Measurements from ENCODE around the gene RBMS3. TPM values are rescaled to one million over a fixed set of nuclear protein-coding genes. Genes with fewer than 3 reads are reported as not detected.

The RBMS3 gene
- total RNA-seq, 4 donors from 2014 or later = 7.3 to 21.8 (median 12.8) TPM

- 84 to 92% methylated on average over 6 of the region's 6 CpGs for WGBS, 2 donors
- TF ChIP-seq CTCF (IDR thresholded peaks at IDR 0.05) = no peak
- no peak for TF ChIP-seq POLR2A (IDR thresholded peaks at IDR 0.05)
- intact Hi-C loops (cut with DNase I; ENCODE audit: low total_unique reads) = no loop called here
- H3K4me3 ChIP-seq (ENCODE audit: low read depth, poor library complexity, severe bottlenecking) = no peak overlapping the region
- no peak for DNase-seq (ENCODE audit: low spot score in 2 of 2)
Measured at GRCh38 chr3:29420106-29420505, 139.2 kb downstream of the RBMS3 start.

- no peak for TF ChIP-seq POLR2A (IDR thresholded peaks at IDR 0.05)
- TF ChIP-seq CTCF (IDR thresholded peaks at IDR 0.05) = no peak
- 69 to 83% methylated on average over 2 of the region's 2 CpGs for WGBS, 2 donors
- intact Hi-C loops (cut with DNase I; ENCODE audit: low total_unique reads) = no loop called here
- DNase-seq (ENCODE audit: low spot score in 2 of 2) = no peak
- no peak overlapping the region for H3K4me3 ChIP-seq (ENCODE audit: low read depth, poor library complexity, severe bottlenecking)
Measured at GRCh38 chr3:29426302-29427226, 145.7 kb downstream of the RBMS3 start.

GRCh38 chr3:29427266-29428103, 146.6 kb downstream of the RBMS3 start:
- H3K4me3 ChIP-seq (ENCODE audit: low read depth, poor library complexity, severe bottlenecking) = no peak overlapping the region
- intact Hi-C loops (cut with DNase I; ENCODE audit: low total_unique reads) = no loop called here
- 64 to 68% methylated on average over 7 of the region's 7 CpGs for WGBS, 2 donors
- DNase-seq (ENCODE audit: low spot score in 2 of 2) = no peak
- no peak for TF ChIP-seq POLR2A (IDR thresholded peaks at IDR 0.05)
- TF ChIP-seq CTCF (IDR thresholded peaks at IDR 0.05) = no peak

- TF ChIP-seq CTCF (IDR thresholded peaks at IDR 0.05) (no peak), POLR2A (IDR thresholded peaks at IDR 0.05) (no peak)
- intact Hi-C loops (cut with DNase I; ENCODE audit: low total_unique reads) = no loop called here
- 58 to 73% methylated on average over 4 of the region's 4 CpGs for WGBS, 2 donors
- no peak overlapping the region for H3K4me3 ChIP-seq (ENCODE audit: low read depth, poor library complexity, severe bottlenecking)
- DNase-seq (ENCODE audit: low spot score in 2 of 2) = no peak
Measured at GRCh38 chr3:29429055-29429679, 148.3 kb downstream of the RBMS3 start.

GRCh38 chr3:29430558-29430971, 149.7 kb downstream of the RBMS3 start:
- TF ChIP-seq POLR2A (IDR thresholded peaks at IDR 0.05) (no peak), CTCF (IDR thresholded peaks at IDR 0.05) (no peak)
- intact Hi-C loops (cut with DNase I; ENCODE audit: low total_unique reads) = no loop called here
- DNase-seq (ENCODE audit: low spot score in 2 of 2) = no peak
- H3K4me3 ChIP-seq (ENCODE audit: low read depth, poor library complexity, severe bottlenecking) = no peak overlapping the region
- 32 to 36% methylated on average over 1 of the region's 1 CpG for WGBS, 2 donors
